Heart left ventricle (tissue), 16 donors: ENCODE results near the gene PGAP6. TPM values are rescaled to one million over a fixed set of nuclear protein-coding genes. Genes with fewer than 3 reads are reported as not detected.

ENCODE experiments used
- ATAC-seq, 4 donors: fragments of 200-7000 bp; cut with Tn5 transposase; one replicate each; pipeline ENCODE4 v1.9.1; 2020 to 2022; ENCODE audit warnings: moderate library complexity in 4 of 4, mild to moderate bottlenecking in 3 of 4, moderate number of reproducible peaks in 1 of 4
- DNase-seq, 5 donors: peaks; one replicate each; pipeline ENCODE4 v3.0.0-alpha.2; 2020
- H3K27ac ChIP-seq, 12 donors: fragments of 200-600 bp; sonication (generic) in 4 of 12; one replicate each; pipeline versions ENCODE4 v1.5.0 to v1.8.0; 2016 to 2022; ENCODE audit warnings: mild to moderate bottlenecking in 2 of 12
- H3K27me3 ChIP-seq, 9 donors: fragments of 200-600 bp; sonication (generic) in 2 of 9; one replicate each; pipeline versions ENCODE4 v1.5.1 to v1.8.0; 2016 to 2022; ENCODE audit warnings: mild to moderate bottlenecking in 3 of 9
- H3K36me3 ChIP-seq, 9 donors: fragments of 200-600 bp; sonication (generic) in 2 of 9; one replicate each; pipeline versions ENCODE4 v1.5.0 to v1.8.0; 2018 to 2022; ENCODE audit warnings: mild to moderate bottlenecking in 2 of 9
- H3K4me1 ChIP-seq, 12 donors: fragments of 200-600 bp; sonication (generic) in 4 of 12; one replicate each; pipeline versions ENCODE4 v1.5.0 to v1.8.0; 2016 to 2022; ENCODE audit warnings: mild to moderate bottlenecking in 3 of 12
- H3K4me3 ChIP-seq, 12 donors: fragments of 200-600 bp; sonication (generic) in 4 of 12; one replicate each; pipeline versions ENCODE4 v1.5.0 to v1.8.0; 2017 to 2022; ENCODE audit warnings: mild to moderate bottlenecking in 9 of 12, moderate library complexity in 4 of 12
- H3K9me3 ChIP-seq, 12 donors: fragments of 200-600 bp; sonication (generic) in 4 of 12; one replicate each; pipeline versions ENCODE4 v1.5.0 to v1.8.0; 2016 to 2022; ENCODE audit warnings: mild to moderate bottlenecking in 1 of 12
- CTCF ChIP-seq, 12 donors: fragments of 200-600 bp; sonication (generic) in 4 of 12; IDR thresholded peaks; one replicate each; pipeline versions ENCODE4 v1.5.0 to v1.8.0; 2018 to 2022; ENCODE audit warnings: antibody characterized with exemption in 12 of 12, mild to moderate bottlenecking in 5 of 12
- POLR2A ChIP-seq, 2 donors: fragments of 450-650 bp; IDR thresholded peaks; one replicate each; pipeline ENCODE4 v1.6.1; 2017; ENCODE audit warnings: antibody characterized with exemption in 2 of 2, mild to moderate bottlenecking in 2 of 2, moderate library complexity in 2 of 2
- WGBS, 4 donors: extraction: QIAGEN DNeasy Blood & Tissue Kit in 2 of 4; methylation state at CpG; one replicate each; pipeline versions ENCODE4 v1.1.5 to v1.1.7; 2013 to 2018; 5-methylcytosine and 5-hydroxymethylcytosine counted together
- intact Hi-C, 10 donors: fragments of 100-400 bp; cut with DNase I; formaldehyde crosslinking; loops; one replicate each; pipeline versions ENCODE4 v1.11.1 to v1.14.2; 2022
- polyA plus RNA-seq, 2 donors: library from polyadenylated mRNA; stranded (reverse); fragments of 200-250 nt; gene quantifications; one replicate each; pipeline ENCODE4 v1.2.3, GENCODE V29; 2013
- total RNA-seq, 9 donors: library from RNA; depleted of rRNA in 2 of 9; stranded (reverse); fragments of >200 nt in 2 of 9; fragmentation: NEBNext Ultra II Directional in 3 of 9; extraction: Animal tissue kit (Norgen Biotek cat#: 25700) in 3 of 9; gene quantifications; one replicate each; pipeline versions ENCODE4 v1.1.0 to v1.2.4, GENCODE V29; 2016 to 2023
- donor health status: ischemic (EF 13 %, LVEDD 7.1; RV severe dilation, severe dysfunction).
- donor health status: healthy with polysubstance abuse.
- donor health status: DM: no; HTN: yes; CAD: no.
- donor health status: DM: no; HTN: no; CAD: no.
- donor health status: ischemic (EF 25% LVEDD 6.9; RV normal size, moderate dysfunction).
- donor health status: ischemic (EF 25% LVEDD 5.7; RV mildly dilated, moderate dysfunction).
- donor health status: healthy.
- donor health status: DM: yes; HTN: yes; CAD: no.
- donor health status: ischemic (EF 35%, LVEDD 5.7; RV mildly dilated, moderate dysfunction).
- donor health status: nonischemic (EF 11% LVEDD 7.7; RV severe dilation, severe dysfunction).
- donor health status: DM: yes; HTN: yes; CAD: no.
- donor health status: PGD.
- donor health status: ischemic (EF 29% LVEDD 5.4; RV normal size, mild dysfunction).
- donor health status: nonischemic (EF 23%, LVEDD 6.1; RV moderate dilation, normal function).

PGAP6 gene
- total and polyA plus RNA-seq, 11 donors: 30.1 to 65.3 (median 44.9) TPM

GRCh38 chr16:405548-406506, 24.0 kb upstream of the PGAP6 start:
- 89 to 92% (median 92%) methylated on average over 22 to 27 of the region's 27 CpGs for WGBS, 4 donors
- Histone ChIP-seq H3K4me3 (no peak overlapping the region), H3K9me3 (no peaks in the 10 kb centered on the region), H3K27ac (no peak overlapping the region), H3K4me1 (peaks cover 0 to 14% (median 4%) of the 10 kb centered on the region in 12 donors), H3K27me3 (no peaks in the 10 kb centered on the region), H3K36me3 (peaks cover 0 to 7% (median 0%) of the 10 kb centered on the region in 9 donors)
- DNase-seq: no peak
- TF ChIP-seq CTCF (IDR thresholded peaks at IDR 0.05): no peak
- intact Hi-C loops: no loop called here
- no peak for ATAC-seq

GRCh38 chr16:404971-405486, 23.3 kb upstream of the PGAP6 start:
- intact Hi-C loops: no loop called here
- H3K4me1 ChIP-seq: peaks cover 0 to 22% (median 8%) of the 10 kb centered on the region in 12 donors
- WGBS, 4 donors: 87 to 94% (median 91%) methylated on average over 10 to 12 of the region's 12 CpGs
- H3K4me3 ChIP-seq: no peak overlapping the region
- H3K27me3 ChIP-seq: no peaks in the 10 kb centered on the region
- no peak overlapping the region for H3K27ac ChIP-seq
- DNase-seq (no peak), ATAC-seq (no peak)
- H3K36me3 ChIP-seq: peaks cover 0 to 5% (median 0%) of the 10 kb centered on the region in 9 donors
- H3K9me3 ChIP-seq: no peaks in the 10 kb centered on the region
- TF ChIP-seq CTCF (IDR thresholded peaks at IDR 0.05): no peak
- TF ChIP-seq POLR2A (IDR thresholded peaks at IDR 0.05): no peak

- peak in 1 of 2 donors; percentile 85 for TF ChIP-seq POLR2A (IDR thresholded peaks at IDR 0.05)
- peak; percentile 24 to 83 (median 60) for TF ChIP-seq CTCF (IDR thresholded peaks at IDR 0.05)
- H3K4me1 ChIP-seq: peaks cover 0 to 33% (median 12%) of the 10 kb centered on the region in 12 donors
- H3K9me3 ChIP-seq: no peaks in the 10 kb centered on the region
- H3K27me3 ChIP-seq: no peaks in the 10 kb centered on the region
- peak within 1 kb of the TSS; percentile 56 to 98 (median 89) for H3K4me3 ChIP-seq
- DNase-seq (peak; percentile 96 to 98 (median 97)), ATAC-seq (peak; percentile 68 to 93 (median 89))
- H3K36me3 ChIP-seq: peaks cover 0 to 5% (median 0%) of the 10 kb centered on the region in 9 donors
- 0 to 2% (median 1%) methylated on average over 36 to 91 of the region's 91 CpGs for WGBS, 4 donors
- intact Hi-C loops: loop anchor here in 2 of 10 donors (1.0 to 2.0 kb wide), 2 partner anchors 23 to 24 kb away; partner anchors contain the start of gene RAB11FIP3 (in 2 of the 2)
- peak within 1 kb of the TSS; percentile 82 to 95 (median 92) for H3K27ac ChIP-seq
These were observed 19.9 kb upstream of the PGAP6 start, which contains the start of gene DECR2 for GRCh38 chr16:401468-402348. Gene DECR2, plus strand, starts transcription at chr16:401885. Its CDS starts 79 bp downstream, at chr16:401964.
